ENCODE measurements around the gene DCDC1. TPM values are rescaled to one million over a fixed set of nuclear protein-coding genes. Genes with fewer than 3 reads are reported as not detected.

Gene DCDC1
- total RNA-seq, 2 donors from 2014 or later, result 2.9 to 3.2 TPM

DNA sequence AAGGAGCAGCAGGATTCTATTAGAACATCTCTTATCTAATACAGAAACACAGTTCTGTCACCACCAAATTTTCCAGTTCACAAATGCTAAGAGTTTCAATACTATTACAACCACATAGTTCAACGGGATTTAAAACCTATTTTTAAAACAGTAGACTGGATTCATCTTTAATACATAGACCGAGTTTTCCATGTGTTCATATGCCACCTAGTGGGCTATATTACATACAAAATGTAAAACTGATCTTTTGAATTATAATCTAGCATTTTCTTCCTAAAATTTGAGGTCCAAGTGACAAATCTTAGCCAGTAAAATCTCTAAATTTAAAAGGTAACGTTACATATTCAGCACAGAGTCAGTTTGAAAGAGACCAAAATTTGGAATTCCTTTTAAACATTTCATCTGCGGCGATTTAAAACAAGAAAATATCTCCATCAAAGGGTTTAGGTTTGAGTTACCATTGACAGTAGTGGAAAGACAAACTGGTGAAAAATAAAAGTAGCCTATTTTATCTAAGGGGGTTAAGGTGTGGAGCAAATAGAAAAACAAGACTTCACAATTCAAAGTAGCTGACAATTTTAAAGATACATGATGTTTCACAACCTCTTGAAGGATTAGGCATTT lies 514.0 kb downstream of the DCDC1 start:
- Mint-ChIP-seq H3K27ac (no peak overlapping the region), H3K9me3 (no peaks in the 10 kb centered on the region), H3K4me1 (peaks cover 12% of the 10 kb centered on the region), H3K4me3 (no peak overlapping the region), H3K36me3 (ENCODE audit: low read depth) (no peaks in the 10 kb centered on the region), H3K27me3 (ENCODE audit: insufficient read depth) (no peaks in the 10 kb centered on the region)
- Histone ChIP-seq H3K4me1 (ENCODE audit: control insufficient read depth, insufficient read depth, low read length) (peaks cover 5% of the 10 kb centered on the region), H3K27ac (ENCODE audit: low read depth, low read length) (no peak overlapping the region), H3K4me3 (ENCODE audit: low read length) (no peak overlapping the region), H3K27me3 (ENCODE audit: control insufficient read depth, insufficient read depth, low read length, poor library complexity, severe bottlenecking) (no peaks in the 10 kb centered on the region), H3K9me3 (ENCODE audit: control insufficient read depth, low read length) (no peaks in the 10 kb centered on the region), H3K9ac (ENCODE audit: extremely low read depth, low read length, poor library complexity, severe bottlenecking) (no peak overlapping the region), H3K36me3 (ENCODE audit: control insufficient read depth, insufficient read depth, low read length) (no peaks in the 10 kb centered on the region)
- 83 to 90% methylated on average over 3 to 5 of the region's 5 CpGs for WGBS, 2 experiments (ENCODE audit: insufficient coverage in 1 of 2, insufficient read length in 1 of 2)
- DNase-seq, result no peak
- TF ChIP-seq, protein P1, sequence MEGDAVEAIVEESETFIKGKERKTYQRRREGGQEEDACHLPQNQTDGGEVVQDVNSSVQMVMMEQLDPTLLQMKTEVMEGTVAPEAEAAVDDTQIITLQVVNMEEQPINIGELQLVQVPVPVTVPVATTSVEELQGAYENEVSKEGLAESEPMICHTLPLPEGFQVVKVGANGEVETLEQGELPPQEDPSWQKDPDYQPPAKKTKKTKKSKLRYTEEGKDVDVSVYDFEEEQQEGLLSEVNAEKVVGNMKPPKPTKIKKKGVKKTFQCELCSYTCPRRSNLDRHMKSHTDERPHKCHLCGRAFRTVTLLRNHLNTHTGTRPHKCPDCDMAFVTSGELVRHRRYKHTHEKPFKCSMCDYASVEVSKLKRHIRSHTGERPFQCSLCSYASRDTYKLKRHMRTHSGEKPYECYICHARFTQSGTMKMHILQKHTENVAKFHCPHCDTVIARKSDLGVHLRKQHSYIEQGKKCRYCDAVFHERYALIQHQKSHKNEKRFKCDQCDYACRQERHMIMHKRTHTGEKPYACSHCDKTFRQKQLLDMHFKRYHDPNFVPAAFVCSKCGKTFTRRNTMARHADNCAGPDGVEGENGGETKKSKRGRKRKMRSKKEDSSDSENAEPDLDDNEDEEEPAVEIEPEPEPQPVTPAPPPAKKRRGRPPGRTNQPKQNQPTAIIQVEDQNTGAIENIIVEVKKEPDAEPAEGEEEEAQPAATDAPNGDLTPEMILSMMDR (conservative IDR thresholded peaks at IDR 0.05), result peak; percentile 58

DNA sequence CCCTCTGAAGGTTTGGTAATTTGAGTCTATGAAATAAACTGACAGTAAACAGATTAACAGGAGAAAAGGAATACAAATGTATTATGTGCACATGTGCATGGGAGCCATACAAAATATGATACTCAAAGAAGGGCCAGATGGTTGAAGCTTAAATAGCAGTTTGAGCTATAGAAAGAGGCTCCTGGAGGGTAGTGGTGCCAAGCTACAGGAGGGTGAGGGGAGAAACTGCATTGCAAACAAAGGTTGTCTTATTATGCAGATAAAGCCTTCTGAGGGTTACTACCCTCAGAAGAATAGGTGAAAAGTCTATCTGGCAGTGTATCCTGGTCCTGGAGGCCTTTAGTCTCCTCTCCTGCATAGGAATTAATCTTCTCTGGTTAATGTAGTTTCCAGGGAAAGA lies 516.1 kb downstream of the DCDC1 start:
- Histone ChIP-seq H3K4me3 (ENCODE audit: low read length) (no peak overlapping the region), H3K9me3 (ENCODE audit: control insufficient read depth, low read length) (no peaks in the 10 kb centered on the region), H3K36me3 (ENCODE audit: control insufficient read depth, insufficient read depth, low read length) (no peaks in the 10 kb centered on the region), H3K27me3 (ENCODE audit: control insufficient read depth, insufficient read depth, low read length, poor library complexity, severe bottlenecking) (no peaks in the 10 kb centered on the region), H3K9ac (ENCODE audit: extremely low read depth, low read length, poor library complexity, severe bottlenecking) (no peak overlapping the region), H3K27ac (ENCODE audit: low read depth, low read length) (no peak overlapping the region), H3K4me1 (ENCODE audit: control insufficient read depth, insufficient read depth, low read length) (peaks cover 5% of the 10 kb centered on the region)
- Mint-ChIP-seq H3K4me1 (peaks cover 9% of the 10 kb centered on the region), H3K27ac (peak overlapping the region; percentile 8), H3K36me3 (ENCODE audit: low read depth) (no peaks in the 10 kb centered on the region), H3K9me3 (no peaks in the 10 kb centered on the region), H3K27me3 (ENCODE audit: insufficient read depth) (no peaks in the 10 kb centered on the region), H3K4me3 (no peak overlapping the region)
- DNase-seq, result no peak
- TF ChIP-seq, protein P1 (conservative IDR thresholded peaks at IDR 0.05), result no peak

DNA sequence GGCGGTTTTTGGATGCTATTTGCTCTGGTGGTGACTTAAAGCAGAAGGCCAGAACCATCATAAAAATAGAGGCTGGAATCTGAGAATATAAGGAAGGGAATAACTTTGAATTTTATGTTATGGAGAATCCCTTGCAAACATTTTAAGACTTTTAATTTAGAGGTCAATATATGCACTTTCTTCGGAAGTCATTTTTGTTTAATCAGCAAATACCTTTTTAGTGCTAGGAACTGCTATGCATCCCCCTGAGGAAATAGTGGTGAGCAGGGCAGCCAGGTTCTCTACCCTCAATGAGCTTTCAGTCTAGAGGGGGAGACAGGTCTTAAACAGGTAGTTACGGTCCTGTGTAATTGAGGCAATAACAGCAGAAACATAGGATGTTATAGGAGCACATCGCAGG lies 516.9 kb downstream of the DCDC1 start:
- Mint-ChIP-seq H3K36me3 (ENCODE audit: low read depth) (no peaks in the 10 kb centered on the region), H3K9me3 (peaks cover 4% of the 10 kb centered on the region), H3K27ac (no peak overlapping the region), H3K27me3 (ENCODE audit: insufficient read depth) (no peaks in the 10 kb centered on the region), H3K4me3 (no peak overlapping the region), H3K4me1 (peaks cover 9% of the 10 kb centered on the region)
- H3K36me3 ChIP-seq (ENCODE audit: control insufficient read depth, insufficient read depth, low read length), result no peaks in the 10 kb centered on the region
- 86 to 100% methylated on average over 2 to 4 of the region's 4 CpGs for WGBS, 2 experiments (ENCODE audit: insufficient coverage in 1 of 2, insufficient read length in 1 of 2)
- H3K4me3 ChIP-seq (ENCODE audit: low read length), result no peak overlapping the region
- TF ChIP-seq, protein P1 (conservative IDR thresholded peaks at IDR 0.05), result no peak
- H3K27me3 ChIP-seq (ENCODE audit: control insufficient read depth, insufficient read depth, low read length, poor library complexity, severe bottlenecking), result no peaks in the 10 kb centered on the region
- H3K4me1 ChIP-seq (ENCODE audit: control insufficient read depth, insufficient read depth, low read length), result peaks cover 5% of the 10 kb centered on the region
- peaks cover 3% of the 10 kb centered on the region for H3K9me3 ChIP-seq (ENCODE audit: control insufficient read depth, low read length)
- no peak overlapping the region for H3K9ac ChIP-seq (ENCODE audit: extremely low read depth, low read length, poor library complexity, severe bottlenecking)
- no peak for DNase-seq
- H3K27ac ChIP-seq (ENCODE audit: low read depth, low read length), result no peak overlapping the region

Data from endodermal cell (in vitro differentiated cells).